H1 (cell line): ENCODE results near the gene MYLK4. TPM values are rescaled to one million over a fixed set of nuclear protein-coding genes. Genes with fewer than 3 reads are reported as not detected.

ENCODE experiments used
- CTCF ChIA-PET: fragments of 300-600 bp; sonication (Branson Sonifier 250); formaldehyde crosslinking; loops from one replicate; lab custom pipeline; 2021; ENCODE audit not compliant: partially characterized antibody; lab: Charles Lee
- POLR2A ChIA-PET: fragments of 300-600 bp; sonication (Branson Sonifier 250); formaldehyde crosslinking; loops from one replicate; lab custom pipeline; 2021; ENCODE audit warnings: inconsistent platforms; ENCODE audit not compliant: partially characterized antibody; lab: Charles Lee
- DNase-seq, 2 experiments: peaks; one replicate each; pipeline versions ENCODE4 v3.0.0 to v3.0.0-alpha.2; 2010 to 2022; ENCODE audit warnings: low spot score in 2 of 2, low read depth in 1 of 2, mixed read lengths in 1 of 2
- FAIRE-seq: peaks from 2 replicates; lab custom pipeline; 2011; peaks lifted over from hg19 to GRCh38; lab: Jason Lieb, UNC
- H2AFZ ChIP-seq: 2 replicates; pipeline ENCODE4 v1.8.1; 2012; ENCODE audit warnings: low read length, inconsistent platforms
- H2AK5ac ChIP-seq: 2 replicates; pipeline ENCODE4 v1.6.1; 2013; ENCODE audit warnings: low read depth, low read length
- H2BK120ac ChIP-seq: replicated peaks from 2 replicates; pipeline ENCODE3; 2013; ENCODE audit warnings: low read depth, low read length, inconsistent platforms
- H2BK12ac ChIP-seq: 2 replicates; pipeline ENCODE4 v1.6.1; 2013; ENCODE audit warnings: low read depth, low read length
- H2BK15ac ChIP-seq: 2 replicates; pipeline ENCODE4 v1.6.1; 2013; ENCODE audit warnings: low read length
- H2BK20ac ChIP-seq: 2 replicates; pipeline ENCODE4 v1.6.1; 2013; ENCODE audit warnings: low read length
- H2BK5ac ChIP-seq: 2 replicates; pipeline ENCODE4 v1.6.1; 2013; ENCODE audit warnings: low read depth, low read length
- H3K14ac ChIP-seq: 2 replicates; pipeline ENCODE4 v1.6.1; 2013; ENCODE audit warnings: inconsistent platforms; ENCODE audit not compliant: insufficient read length
- H3K18ac ChIP-seq: 2 replicates; pipeline ENCODE4 v1.6.1; 2013; ENCODE audit warnings: low read length; ENCODE audit errors: extremely low read depth
- H3K23ac ChIP-seq: 2 replicates; pipeline ENCODE4 v1.6.1; 2013; ENCODE audit warnings: inconsistent platforms; ENCODE audit not compliant: insufficient read length
- H3K23me2 ChIP-seq: 2 replicates; pipeline ENCODE4 v1.6.1; 2013; ENCODE audit warnings: low read depth, low read length
- H3K27ac ChIP-seq: 2 replicates; pipeline ENCODE4 v1.6.1; 2011; ENCODE audit warnings: low read depth, low read length, inconsistent platforms
- H3K27me3 ChIP-seq, 4 experiments: replicated peaks in 1 of 4; 1 replicate in 1 of 4; 2 replicates in 3 of 4; pipeline versions ENCODE4 v1.6.1 to v1.8.1; 2011 to 2013; ENCODE audit warnings: low read length in 3 of 4, mild to moderate bottlenecking in 3 of 4, inconsistent platforms in 2 of 4, mixed read lengths in 2 of 4, moderate library complexity in 1 of 4; ENCODE audit not compliant: control insufficient read depth in 3 of 4, insufficient read depth in 3 of 4; ENCODE audit errors: extremely low read depth in 1 of 4
- H3K36me3 ChIP-seq, 4 experiments: 2 replicates each; pipeline versions ENCODE4 v1.6.1 to v1.8.1; 2011 to 2013; ENCODE audit warnings: mild to moderate bottlenecking in 4 of 4, low read length in 3 of 4, moderate library complexity in 2 of 4, control low read depth in 1 of 4, inconsistent platforms in 1 of 4; ENCODE audit not compliant: insufficient read depth in 4 of 4, control insufficient read depth in 2 of 4
- H3K4ac ChIP-seq: replicated peaks from 2 replicates; pipeline ENCODE3; 2013; ENCODE audit warnings: low read length, low read depth, mixed read lengths, inconsistent platforms; ENCODE audit not compliant: insufficient read length
- H3K4me1 ChIP-seq, 4 experiments: replicated peaks in 1 of 4; 1 replicate in 1 of 4; 2 replicates in 3 of 4; pipeline versions ENCODE4 v1.6.1 to v1.8.1; 2011 to 2013; ENCODE audit warnings: low read length in 3 of 4, inconsistent platforms in 2 of 4, mixed read lengths in 1 of 4; ENCODE audit not compliant: insufficient read depth in 4 of 4, control insufficient read depth in 3 of 4
- H3K4me2 ChIP-seq, 2 experiments: 2 replicates each; pipeline versions ENCODE4 v1.6.1 to v1.8.1; 2011 to 2013; ENCODE audit warnings: low read depth in 2 of 2, low read length in 2 of 2, control low read depth in 1 of 2, inconsistent platforms in 1 of 2, mild to moderate bottlenecking in 1 of 2; ENCODE audit not compliant: insufficient read depth in 1 of 2
- H3K4me3 ChIP-seq, 4 experiments: fragments of 200-600, 300-600 bp in 1 of 4; sonication (generic), shearing (Covaris generic), sonication (Bioruptor Twin) in 1 of 4; 2 replicates each; pipeline versions ENCODE4 v1.5.1 to v1.8.1; 2011 to 2016; ENCODE audit warnings: low read length in 4 of 4, low read depth in 3 of 4, control low read depth in 2 of 4, inconsistent platforms in 2 of 4, mild to moderate bottlenecking in 2 of 4, mixed read lengths in 1 of 4, moderate library complexity in 1 of 4; ENCODE audit not compliant: insufficient read depth in 2 of 4; ENCODE audit errors: extremely low read depth in 1 of 4
- H3K56ac ChIP-seq: replicated peaks from 2 replicates; pipeline ENCODE3; 2013; ENCODE audit warnings: low read depth, mild to moderate bottlenecking, mixed read lengths, low read length, inconsistent platforms; ENCODE audit not compliant: insufficient read length
- H3K79me1 ChIP-seq: 2 replicates; pipeline ENCODE4 v1.6.1; 2013; ENCODE audit warnings: low read depth, low read length, control low read depth
- H3K79me2 ChIP-seq, 2 experiments: 2 replicates each; pipeline versions ENCODE4 v1.6.1 to v1.8.1; 2012 to 2013; ENCODE audit warnings: low read length in 2 of 2, mild to moderate bottlenecking in 2 of 2, inconsistent platforms in 1 of 2; ENCODE audit not compliant: insufficient read depth in 2 of 2, control insufficient read depth in 1 of 2
- H3K9ac ChIP-seq, 4 experiments: replicated peaks in 1 of 4; 1 replicate in 1 of 4; 2 replicates in 3 of 4; pipeline versions ENCODE4 v1.6.1 to v1.8.1; 2011 to 2013; ENCODE audit warnings: low read depth in 3 of 4, low read length in 3 of 4, control low read depth in 2 of 4, mild to moderate bottlenecking in 2 of 4, moderate library complexity in 2 of 4, inconsistent platforms in 1 of 4; ENCODE audit errors: extremely low read depth in 1 of 4
- H3K9me3 ChIP-seq, 2 experiments: 2 replicates each; pipeline versions ENCODE4 v1.6.1 to v1.8.1; 2012 to 2013; ENCODE audit warnings: mild to moderate bottlenecking in 2 of 2, moderate library complexity in 2 of 2, control low read depth in 1 of 2, inconsistent platforms in 1 of 2, low read depth in 1 of 2, low read length in 1 of 2, mixed read lengths in 1 of 2; ENCODE audit not compliant: insufficient read depth in 2 of 2
- H4K20me1 ChIP-seq, 2 experiments: replicated peaks in 1 of 2; 2 replicates each; pipeline versions ENCODE3 to v1.8.1; 2011 to 2013; ENCODE audit warnings: inconsistent platforms in 2 of 2, low read length in 2 of 2, mild to moderate bottlenecking in 1 of 2; ENCODE audit not compliant: insufficient read depth in 2 of 2, control insufficient read depth in 1 of 2
- H4K5ac ChIP-seq: 2 replicates; pipeline ENCODE4 v1.6.1; 2013; ENCODE audit warnings: low read length, low read depth, mixed read lengths, inconsistent platforms; ENCODE audit not compliant: insufficient read length
- H4K8ac ChIP-seq: 2 replicates; pipeline ENCODE4 v1.8.0; 2013; ENCODE audit warnings: mild to moderate bottlenecking, moderate library complexity, low read length, inconsistent platforms; ENCODE audit not compliant: insufficient read depth; ENCODE audit errors: extremely low read depth
- H4K91ac ChIP-seq: replicated peaks from 2 replicates; pipeline ENCODE3; 2013; ENCODE audit warnings: low read length, mixed read lengths, inconsistent platforms; ENCODE audit not compliant: insufficient read length
- BCL11A ChIP-seq, 2 experiments: IDR thresholded peaks; one replicate each; pipeline ENCODE4 v1.6.1; 2011; ENCODE audit warnings: low read depth in 2 of 2, low read length in 2 of 2, mild to moderate bottlenecking in 2 of 2
- CBX5 ChIP-seq: fragments of 300-800, 300-1000 bp; sonication (generic); IDR thresholded peaks from 2 replicates; pipeline ENCODE4 v1.7.1; 2016; ENCODE audit warnings: antibody characterized with exemption, low read length, low read depth
- CEBPB ChIP-seq: IDR thresholded peaks from 2 replicates; pipeline ENCODE4 v1.6.1; 2012; ENCODE audit warnings: low read depth, low read length
- HDAC2 ChIP-seq, 2 experiments: fragments of 300-600 bp in 1 of 2; sonication (generic) in 1 of 2; IDR thresholded peaks; 2 replicates each; pipeline ENCODE4 v1.6.1; 2011 to 2012; ENCODE audit warnings: low read depth in 2 of 2, low read length in 2 of 2, mild to moderate bottlenecking in 2 of 2, moderate library complexity in 2 of 2, borderline replicate concordance in 1 of 2, inconsistent platforms in 1 of 2
- JUND ChIP-seq: IDR thresholded peaks from 2 replicates; pipeline ENCODE4 v1.6.1; 2011; ENCODE audit warnings: mild to moderate bottlenecking, improper control_type of control experiment, low read length
- NRF1 ChIP-seq: IDR thresholded peaks from 2 replicates; pipeline ENCODE4 v1.6.1; 2011; ENCODE audit warnings: mild to moderate bottlenecking, low read depth, low read length, improper control_type of control experiment
- POLR2A ChIP-seq, 2 experiments: IDR thresholded peaks; 1 replicate in 1 of 2; 2 replicates in 1 of 2; pipeline ENCODE4 v1.6.1; 2011; ENCODE audit warnings: low read depth in 2 of 2, low read length in 2 of 2, mild to moderate bottlenecking in 2 of 2; ENCODE audit errors: control extremely low read depth in 1 of 2
- RAD21 ChIP-seq, 2 experiments: IDR thresholded peaks in 1 of 2; conservative IDR thresholded peaks in 1 of 2; 2 replicates each; pipeline ENCODE4 v1.6.1; 2011; ENCODE audit warnings: low read depth in 2 of 2, low read length in 2 of 2, improper control_type of control experiment in 1 of 2, inconsistent platforms in 1 of 2, mild to moderate bottlenecking in 1 of 2, moderate library complexity in 1 of 2
- RBBP5 ChIP-seq: IDR thresholded peaks from 2 replicates; pipeline ENCODE4 v1.7.1; 2012; ENCODE audit warnings: low read depth, mild to moderate bottlenecking, inconsistent platforms, low read length, moderate library complexity, borderline replicate concordance
- RNF2 ChIP-seq: fragments of 200-900, 300-1000 bp; sonication (generic); IDR thresholded peaks from 2 replicates; pipeline ENCODE4 v1.7.1; 2016; ENCODE audit warnings: borderline replicate concordance, low read depth, mild to moderate bottlenecking, antibody characterized with exemption, low read length; ENCODE audit not compliant: poor library complexity, severe bottlenecking; ENCODE audit errors: missing control alignments
- SAP30 ChIP-seq: fragments of 300-600 bp; sonication (generic); IDR thresholded peaks from 2 replicates; pipeline ENCODE4 v1.7.1; 2012; ENCODE audit warnings: low read length, moderate library complexity, mild to moderate bottlenecking, inconsistent platforms; ENCODE audit not compliant: insufficient read depth, insufficient replicate concordance
- SUZ12 ChIP-seq: fragments of 200-600 bp; sonication (generic); IDR thresholded peaks from 2 replicates; pipeline ENCODE4 v1.6.1; 2012; ENCODE audit warnings: mild to moderate bottlenecking, inconsistent platforms, low read length, moderate library complexity, mixed read lengths
- TAF1 ChIP-seq: IDR thresholded peaks from 2 replicates; pipeline ENCODE4 v1.6.1; 2011; ENCODE audit warnings: mild to moderate bottlenecking, low read depth, low read length
- WGBS, 2 experiments: shearing (Covaris generic) in 1 of 2; methylation state at CpG; one replicate each; pipeline versions ENCODE4 v1.1.6 to v1.1.7; 2013 to 2015; ENCODE audit warnings: low lambda C conversion rate in 2 of 2, mixed read lengths in 2 of 2, inconsistent platforms in 1 of 2, low coverage in 1 of 2, missing lambda C conversion rate in 1 of 2; ENCODE audit not compliant: insufficient replicate concordance in 2 of 2, insufficient coverage in 1 of 2, insufficient read length in 1 of 2; ENCODE audit errors: extremely low coverage in 1 of 2, missing lambda C conversion rate in 1 of 2; 5-methylcytosine and 5-hydroxymethylcytosine counted together
- polyA plus RNA-seq, 7 experiments: library from polyadenylated mRNA; depleted of rRNA in 3 of 7; stranded (reverse) in 5 of 7; unstranded in 2 of 7; fragments of >200 nt in 5 of 7; fragments of 200-250 nt in 2 of 7; gene quantifications; 1 replicate in 5 of 7; 2 replicates in 1 of 7; 4 replicates in 1 of 7; pipeline versions ENCODE4 v1.2.1 to v1.2.3, GENCODE V29; 2011 to 2013; ENCODE audit warnings: missing spikeins in 2 of 7, mixed read lengths in 2 of 7
- total RNA-seq: library from RNA; stranded (reverse); fragmentation: NEBNext Ultra II Directional; extraction: Animal tissue kit (Norgen Biotek cat#: 25700); gene quantifications from 2 replicates; pipeline ENCODE4 v1.2.1, GENCODE V29; 2021

MYLK4 gene
- total and polyA plus RNA-seq, 2 of the 8 experiments (the other 6 are each of a cell fraction or from before 2014, with no cell fraction given), result 0.11 to 0.17 TPM

- H3K4me3 ChIP-seq, result no peak overlapping the region
- H3K23me2 ChIP-seq, result no peaks in the 10 kb centered on the region
- H4K91ac ChIP-seq, result no peak overlapping the region
- H3K56ac ChIP-seq, result no peak overlapping the region
- no peak overlapping the region for H2BK120ac ChIP-seq
- H2BK15ac ChIP-seq, result no peak overlapping the region
- peaks cover 0 to 38% of the 10 kb centered on the region in 2 experiments; a peak in 3 of 4 replicates for H3K79me2 ChIP-seq
- peaks cover 8% of the 10 kb centered on the region; the same call in 1 of the 2 replicates for H3K79me1 ChIP-seq
- peaks cover 0 to 9% of the 10 kb centered on the region in 2 experiments for H4K20me1 ChIP-seq
- no peak overlapping the region for H2AK5ac ChIP-seq
- no peak overlapping the region for H3K23ac ChIP-seq
- no peaks in the 10 kb centered on the region for H3K9me3 ChIP-seq
- no peak overlapping the region for H3K4me2 ChIP-seq
- ChIA-PET POLR2A (interaction anchor here (0.6 to 2.9 kb wide), 9 partner anchors 9 to 273 kb away, joined by 3 to 16 read pairs (median 4); partner anchors contain the start of gene WRNIP1), CTCF (interaction anchor here (0.7 to 3.1 kb wide), 19 partner anchors 8 to 205 kb away, joined by 3 to 20 read pairs (median 4); partner anchors contain the start of gene MYLK4)
- H3K36me3 ChIP-seq, result peaks cover 0 to 20% (median 7%) of the 10 kb centered on the region in 4 experiments; a peak in 4 of 8 replicates
- no peak overlapping the region for H3K14ac ChIP-seq
- WGBS, 2 experiments, result 95% methylated on average over 10 of the region's 10 CpGs; no CpG with 5 or more reads in 1 of the 2 experiments
- H2BK20ac ChIP-seq, result no peak overlapping the region
- no peak overlapping the region for H2AFZ ChIP-seq
- no peak overlapping the region for H3K9ac ChIP-seq
- no peak overlapping the region for H3K4ac ChIP-seq
- H3K27ac ChIP-seq, result 0 out of 2 replicates have a peak overlapping the region, but pooled peaks have one; percentile 12
- no peaks in the 10 kb centered on the region for H3K27me3 ChIP-seq
- no peak overlapping the region for H4K8ac ChIP-seq
- H2BK5ac ChIP-seq, result no peak overlapping the region
- no peak for DNase-seq
- no peak overlapping the region for H3K18ac ChIP-seq
- no peak overlapping the region for H4K5ac ChIP-seq
- H3K4me1 ChIP-seq, result peaks cover 0 to 3% (median 0%) of the 10 kb centered on the region in 4 experiments; a peak in 2 of 7 replicates
- no peak overlapping the region for H2BK12ac ChIP-seq
- FAIRE-seq, result no peak
- no peak for TF ChIP-seq SUZ12
- no peak for TF ChIP-seq RBBP5
- no peak for TF ChIP-seq HDAC2 (IDR thresholded peaks at IDR 0.05; ENCODE audit: borderline replicate concordance in 1 of 2, low read depth in 2 of 2, low read length in 2 of 2)
- TF ChIP-seq CBX5, result no peak
- no peak for TF ChIP-seq SAP30
- TF ChIP-seq POLR2A (IDR thresholded peaks at IDR 0.05; ENCODE audit: control extremely low read depth in 1 of 2, low read depth in 2 of 2, low read length in 2 of 2), result no peak
- TF ChIP-seq RNF2, result no peak
- TF ChIP-seq NRF1, result no peak
- no peak for TF ChIP-seq TAF1
- no peak for TF ChIP-seq BCL11A (IDR thresholded peaks at IDR 0.05; ENCODE audit: low read depth in 2 of 2, low read length in 2 of 2)
- no peak for TF ChIP-seq RAD21 (IDR thresholded peaks at IDR 0.05 in 1 of 2, conservative IDR thresholded peaks at IDR 0.05 in 1 of 2; ENCODE audit: low read depth in 2 of 2, low read length in 2 of 2)
- TF ChIP-seq CEBPB, result no peak
- TF ChIP-seq JUND, result no peak
Observed at GRCh38 chr6:2782825-2783187, 32.1 kb upstream of the MYLK4 start.
